T-helper 1 cell treated with Interleukin-12 subunit alpha and Interleukin-12 subunit beta and Interleukin-4 antibody, amounts not matched to agents 30 ng/mL and 1 ng/mL, for 36 hours (primary cell): ENCODE results near the gene CAB39. TPM values are rescaled to one million over a fixed set of nuclear protein-coding genes. Genes with fewer than 3 reads are reported as not detected.

ENCODE experiments used
- intact Hi-C: fragments of 100-400 bp; cut with micrococcal nuclease; formaldehyde crosslinking; loops from one replicate; pipeline ENCODE4 v1.15.1; 2024
- total RNA-seq: library from RNA; stranded (reverse); gene quantifications from 2 replicates; pipeline ENCODE4 v1.2.3, GENCODE V29; 2022

CAB39 gene
- total RNA-seq, 1 donor from 2014 or later: 255 TPM

DNA sequence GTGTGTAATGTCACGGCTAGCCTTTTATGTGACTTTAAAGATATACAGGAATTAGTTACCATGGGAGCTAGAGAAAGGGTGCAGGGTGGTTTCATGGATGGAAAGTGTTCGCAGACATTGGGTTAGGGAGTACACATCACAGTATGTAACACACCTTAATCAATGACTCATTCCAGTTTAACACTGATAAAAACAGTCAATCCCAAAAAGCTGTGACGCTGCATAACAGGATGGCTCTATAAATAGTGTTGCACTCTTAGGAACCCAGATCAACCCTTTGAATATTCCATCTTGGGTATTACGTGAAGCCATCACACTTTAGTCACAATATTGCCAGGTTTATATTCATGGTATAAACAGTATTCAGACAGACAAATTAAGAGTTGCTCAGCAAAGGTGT is 33.6 kb downstream of the CAB39 start:
- intact Hi-C loops: no loop called here

GRCh38 chr2:230748087-230748486 is 35.4 kb downstream of the CAB39 start:
- intact Hi-C loops: no loop called here

GRCh38 chr2:230749111-230749510 is 36.5 kb downstream of the CAB39 start:
- intact Hi-C loops: no loop called here

GRCh38 chr2:230751062-230751461 is 38.4 kb downstream of the CAB39 start:
- intact Hi-C loops: loop anchor here (2.0 to 10.0 kb wide), 4 partner anchors 20 to 686 kb away; partner anchors contain the start of gene SLC16A14

- intact Hi-C loops: loop anchor here (10.0 kb wide), 1 partner anchor 689 kb away; the partner anchor contains the start of gene SLC16A14
These were observed 41.6 kb downstream of the CAB39 start for GRCh38 chr2:230754200-230754599.

- intact Hi-C loops: loop anchor here (10.0 kb wide), 1 partner anchor 693 kb away; the partner anchor contains the start of gene SLC16A14
These were observed 44.8 kb downstream of the CAB39 start for GRCh38 chr2:230757476-230757875.

DNA sequence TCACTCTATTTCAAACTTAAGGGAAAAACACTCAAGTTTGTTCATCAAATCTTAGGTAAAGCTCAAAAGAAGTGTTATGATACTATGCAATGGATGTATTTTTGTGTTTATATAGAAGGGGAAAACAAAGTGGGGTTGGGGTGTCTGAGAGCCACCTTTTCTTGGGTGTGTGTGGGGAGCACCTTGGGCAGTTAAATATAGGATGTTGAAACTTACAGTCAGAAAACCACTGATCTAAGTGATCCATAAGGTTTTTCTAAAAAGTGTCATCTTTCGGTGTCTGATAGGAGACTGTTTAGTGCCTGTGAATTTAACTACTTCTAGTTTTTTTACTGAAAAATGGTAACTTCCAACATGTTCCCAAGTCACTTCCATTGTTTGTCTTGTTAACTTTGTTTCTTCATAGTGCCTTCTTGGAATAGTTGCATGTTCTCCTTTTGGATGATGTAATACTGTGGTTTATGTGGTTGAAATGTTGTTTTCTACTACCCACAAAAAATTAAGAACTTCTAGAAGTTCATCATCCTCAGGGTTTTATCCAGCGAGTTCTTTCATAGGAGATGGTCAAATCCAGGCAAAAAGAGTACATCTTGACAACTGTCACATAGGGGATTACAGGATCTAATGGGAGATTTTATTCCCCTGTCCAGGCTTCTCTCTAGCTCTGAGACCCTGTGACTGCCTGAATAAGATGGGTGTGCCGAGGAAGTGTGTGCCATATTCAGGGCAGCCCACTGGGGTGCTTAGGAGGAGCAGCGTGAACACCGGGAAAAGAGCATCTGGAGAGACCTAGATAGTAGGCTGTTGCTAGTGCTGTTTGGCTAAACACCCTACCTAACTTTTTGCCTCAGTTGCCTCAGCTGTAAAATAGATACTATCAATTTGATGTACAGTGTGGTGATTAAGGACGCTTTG is 46.2 kb downstream of the CAB39 start:
- intact Hi-C loops: loop anchor here (2.0 to 10.0 kb wide), 3 partner anchors 14 to 694 kb away; partner anchors contain the start of gene SLC16A14

- intact Hi-C loops: loop anchor here (2.0 to 10.0 kb wide), 3 partner anchors 13 to 695 kb away; partner anchors contain the start of gene SLC16A14
These were observed 47.0 kb downstream of the CAB39 start for GRCh38 chr2:230759481-230760167.

GRCh38 chr2:230761704-230762103 is 49.1 kb downstream of the CAB39 start:
- intact Hi-C loops: loop anchor here (1.0 kb wide), 1 partner anchor 38 kb away; no protein-coding TSS in a partner anchor

GRCh38 chr2:230762317-230762896 is 49.8 kb downstream of the CAB39 start:
- intact Hi-C loops: loop anchor here (1.0 kb wide), 1 partner anchor 37 kb away; no protein-coding TSS in a partner anchor

DNA sequence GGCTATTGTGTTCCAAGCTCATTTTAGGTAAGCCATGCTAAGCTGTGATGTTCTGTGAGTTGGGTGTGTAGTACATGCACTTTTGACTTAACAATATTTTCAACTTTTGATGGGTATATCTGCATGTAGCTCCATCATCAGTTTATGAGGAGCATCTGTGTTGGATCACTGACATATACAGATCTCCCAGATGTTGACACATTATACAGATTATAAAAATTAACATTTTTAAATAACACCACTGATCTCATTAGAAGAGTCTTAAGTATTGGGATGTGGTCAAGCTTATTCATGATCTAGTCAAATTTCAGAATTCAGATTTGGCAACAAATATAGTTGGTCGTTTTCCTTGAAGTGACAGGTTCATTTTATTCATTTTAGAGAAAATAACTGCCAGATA is 51.7 kb downstream of the CAB39 start:
- intact Hi-C loops: no loop called here

GRCh38 chr2:230765611-230766300 is 53.1 kb downstream of the CAB39 start:
- intact Hi-C loops: no loop called here

DNA sequence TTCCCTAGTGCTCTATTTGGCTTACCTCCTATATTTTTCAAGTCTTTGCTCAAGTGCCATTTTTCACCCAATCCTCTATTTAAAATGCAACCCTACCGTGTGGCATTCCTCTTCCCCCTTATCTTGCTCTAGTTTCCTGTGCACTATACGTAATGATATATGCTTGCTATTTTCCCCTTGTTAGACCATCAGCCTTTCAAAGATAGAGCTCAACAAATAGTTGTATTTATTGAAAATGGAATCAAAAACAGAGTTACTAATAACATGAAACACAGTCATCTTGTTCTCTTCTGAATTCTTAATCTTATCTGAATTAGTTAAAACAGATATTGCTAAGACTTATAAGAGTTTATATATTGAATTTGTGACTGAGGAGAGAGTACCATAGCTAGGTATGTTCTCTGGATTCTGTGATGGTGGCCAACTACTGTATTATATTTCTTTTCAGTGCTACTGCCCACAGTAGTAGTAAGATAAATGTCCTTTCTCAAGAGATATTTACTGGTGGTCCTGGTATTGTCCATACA is 55.3 kb downstream of the CAB39 start:
- intact Hi-C loops: no loop called here

DNA sequence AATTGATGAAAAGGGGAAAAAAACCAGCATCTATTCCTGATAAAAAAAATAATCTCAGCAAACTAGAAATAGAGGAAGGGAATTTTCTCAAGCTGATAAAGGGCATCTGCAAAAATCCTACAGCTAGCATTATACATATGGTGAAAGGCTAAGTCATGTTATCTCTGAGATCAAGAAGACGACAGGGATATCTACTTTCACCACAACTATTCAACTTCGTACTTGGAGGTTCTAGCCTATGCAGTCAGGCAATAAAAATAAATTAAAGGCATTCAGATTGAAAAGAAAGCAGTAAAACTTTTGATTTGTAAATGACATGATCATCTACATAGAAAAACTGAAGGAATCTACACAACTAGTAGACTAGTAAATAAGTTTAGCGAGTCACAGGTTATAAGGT is 58.2 kb downstream of the CAB39 start:
- intact Hi-C loops: loop anchor here (2.0 kb wide), 1 partner anchor 20 kb away; no protein-coding TSS in a partner anchor

DNA sequence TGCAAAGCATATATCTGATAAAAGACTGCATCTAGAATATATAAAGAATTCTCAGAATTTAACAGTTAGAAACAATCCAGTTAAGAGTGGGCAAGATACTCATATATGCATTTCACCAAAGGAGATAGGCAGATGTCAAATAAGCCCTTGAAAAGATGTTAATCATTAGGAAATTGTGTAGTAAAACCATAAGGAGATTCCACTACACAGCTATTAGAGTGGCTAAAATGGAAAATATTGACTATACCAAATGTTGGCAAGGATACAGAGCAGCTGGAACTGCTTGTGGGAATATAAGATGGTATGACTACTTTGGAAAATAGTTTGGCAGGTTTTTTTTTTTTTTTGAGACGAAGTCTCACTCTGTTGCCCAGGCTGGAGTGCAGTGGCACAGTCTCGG is 59.5 kb downstream of the CAB39 start:
- intact Hi-C loops: loop anchor here (2.0 kb wide), 1 partner anchor 13 kb away; no protein-coding TSS in a partner anchor

- intact Hi-C loops: loop anchor here (1.0 to 2.0 kb wide), 3 partner anchors 8 to 59 kb away; no protein-coding TSS in a partner anchor
These were observed 60.6 kb downstream of the CAB39 start for GRCh38 chr2:230773039-230773773.

DNA sequence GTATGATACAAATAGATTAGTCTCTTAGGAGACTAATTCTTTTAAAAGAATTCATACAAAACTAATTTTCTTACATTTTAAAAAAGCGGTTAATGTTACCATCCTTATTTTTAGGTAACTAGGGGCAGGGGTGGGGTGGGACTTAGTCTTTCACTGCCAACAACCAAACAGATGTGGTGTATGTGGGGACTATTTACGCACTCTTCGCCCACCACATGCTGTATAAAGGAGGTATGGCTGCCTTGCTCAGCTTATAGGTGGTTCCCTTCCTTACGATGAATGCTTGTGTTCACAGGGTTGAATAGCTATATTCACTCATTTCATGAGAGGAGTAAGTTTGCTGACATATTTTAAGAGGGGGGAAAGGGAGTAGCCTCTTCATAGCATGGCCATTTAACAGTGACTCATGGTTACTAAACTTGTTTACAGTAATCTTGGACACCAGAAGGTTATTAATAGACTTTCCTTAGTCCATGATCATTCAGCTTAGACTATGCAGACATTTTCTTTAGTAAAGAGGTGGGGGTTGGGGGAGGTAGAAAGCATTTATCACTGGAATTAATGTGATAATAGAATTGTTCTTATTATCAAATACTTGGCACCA is 61.8 kb downstream of the CAB39 start:
- intact Hi-C loops: no loop called here

DNA sequence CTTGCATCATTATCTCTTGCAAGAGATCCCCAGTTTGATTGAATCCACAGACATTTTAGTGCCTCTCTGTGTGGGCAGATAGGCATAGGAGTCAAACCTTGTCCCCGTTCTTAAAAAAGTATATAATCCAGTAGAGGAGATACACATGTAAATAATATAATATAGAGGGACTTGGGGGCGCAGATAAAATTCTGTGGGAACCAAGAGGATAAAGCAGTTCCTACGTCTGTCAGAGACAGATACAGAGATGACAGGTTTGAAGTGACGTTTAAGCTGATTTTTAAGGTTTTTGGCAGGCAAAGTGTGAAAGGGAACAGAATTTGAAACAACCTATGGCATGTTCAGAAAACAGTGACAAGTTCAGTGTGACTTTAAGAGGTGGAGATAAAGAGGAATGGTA is 63.1 kb downstream of the CAB39 start:
- intact Hi-C loops: no loop called here

- intact Hi-C loops: no loop called here
These were observed 65.1 kb downstream of the CAB39 start for GRCh38 chr2:230777721-230778120.
